Astrocyte (in vitro differentiated cells and primary cell): ENCODE measurements around the gene DAAM2.

Experiments used
- CTCF ChIP-seq: IDR thresholded peaks from 2 replicates; pipeline ENCODE4 v1.5.1; 2011; ENCODE audit warnings: low read depth, mild to moderate bottlenecking, inconsistent platforms, low read length, moderate library complexity; ENCODE audit not compliant: insufficient read depth
- EZH2 ChIP-seq: IDR thresholded peaks from 2 replicates; pipeline ENCODE4 v1.6.1; 2012; ENCODE audit warnings: mild to moderate bottlenecking, low read length, inconsistent platforms; ENCODE audit not compliant: insufficient read depth

DNA sequence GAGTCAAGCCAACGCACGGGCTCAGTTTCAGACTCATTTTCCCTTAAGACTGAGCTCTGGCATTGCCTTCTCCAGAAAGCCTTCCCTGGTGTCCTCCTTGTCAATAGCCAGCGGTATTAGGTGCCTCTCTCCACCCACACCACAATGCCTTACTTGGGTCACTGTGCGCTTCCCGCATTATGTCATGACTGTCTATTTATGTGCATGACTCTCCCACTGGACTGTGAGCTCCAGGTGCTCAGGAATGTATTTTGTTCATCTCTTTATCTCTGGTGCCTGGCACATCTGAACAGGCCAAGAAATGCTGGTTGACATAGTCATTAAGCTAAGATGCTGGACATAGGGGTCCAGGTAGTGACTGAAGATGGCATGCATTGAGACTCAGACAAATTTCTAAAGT, 42.7 kb downstream of the DAAM2 start:
- no peak for TF ChIP-seq CTCF
- no peak for TF ChIP-seq EZH2
